Ovary (tissue), 9 donors: ENCODE measurements around the gene OSBPL9. TPM values are rescaled to one million over a fixed set of nuclear protein-coding genes. Genes with fewer than 3 reads are reported as not detected.

Experiments
- DNase-seq, 5 donors: peaks; one replicate each; pipeline ENCODE4 v3.0.0-alpha.2; 2019 to 2020
- H3K27ac ChIP-seq, 2 donors: fragments of 200-600 bp; one replicate each; pipeline versions ENCODE4 v1.5.1 to v1.8.0; 2019 to 2022
- H3K27me3 ChIP-seq: fragments of 200-600 bp; one replicate; pipeline ENCODE4 v1.8.0; 2022
- H3K36me3 ChIP-seq: fragments of 200-600 bp; sonication (generic); one replicate; pipeline ENCODE4 v1.5.1; 2019
- H3K4me1 ChIP-seq: one replicate; pipeline ENCODE4 v1.8.1; 2013; ENCODE audit warnings: mild to moderate bottlenecking, moderate library complexity; ENCODE audit not compliant: insufficient read depth
- H3K4me3 ChIP-seq: fragments of 200-600 bp; sonication (generic); one replicate; pipeline ENCODE4 v1.5.1; 2017
- H3K9me3 ChIP-seq, 2 donors: fragments of 200-600 bp in 1 of 2; sonication (generic) in 1 of 2; one replicate each; pipeline versions ENCODE4 v1.5.1 to v1.8.1; 2013 to 2019; ENCODE audit warnings: mild to moderate bottlenecking in 1 of 2, moderate library complexity in 1 of 2
- CTCF ChIP-seq, 3 donors: fragments of 450-650 bp in 2 of 3; fragments of 200-600 bp in 1 of 3; IDR thresholded peaks; one replicate each; pipeline versions ENCODE4 v1.5.1 to v1.8.0; 2016 to 2022; ENCODE audit warnings: antibody characterized with exemption in 3 of 3, mild to moderate bottlenecking in 1 of 3
- EP300 ChIP-seq: sonication (generic); formaldehyde crosslinking; IDR thresholded peaks from one replicate; pipeline ENCODE4 v1.6.1; 2017; ENCODE audit warnings: antibody characterized with exemption
- POLR2A ChIP-seq: fragments of 450-650 bp; IDR thresholded peaks from one replicate; pipeline ENCODE4 v1.6.1; 2017; ENCODE audit warnings: antibody characterized with exemption, mild to moderate bottlenecking, moderate library complexity
- WGBS, 3 donors: extraction: QIAGEN DNeasy Blood & Tissue Kit in 1 of 3; methylation state at CpG; one replicate each; pipeline versions ENCODE4 v1.1.5 to v1.1.7; 2013 to 2017; 5-methylcytosine and 5-hydroxymethylcytosine counted together
- intact Hi-C, 4 donors: fragments of 100-400 bp; cut with DNase I; formaldehyde crosslinking; loops; one replicate each; pipeline versions ENCODE4 v1.11.0 to v1.15.1; 2022 to 2023
- polyA plus RNA-seq, 2 donors: library from polyadenylated mRNA; stranded (reverse); fragments of 200-250 nt in 1 of 2; fragments of 350-450 nt in 1 of 2; fragmentation: Illumina TruSeq in 1 of 2; extraction: RNeasy Lipid Tissue Mini Kit (QIAGEN cat#74804) in 1 of 2; gene quantifications; one replicate each; pipeline ENCODE4 v1.2.3, GENCODE V29; 2013 to 2014
- total RNA-seq, 7 donors: library from RNA; depleted of rRNA in 2 of 7; stranded (reverse); fragments of >200 nt in 2 of 7; fragmentation: NEBNext Ultra II Directional in 3 of 7; extraction: Animal tissue kit (Norgen Biotek cat#: 25700) in 3 of 7; gene quantifications; one replicate each; pipeline versions ENCODE4 v1.1.0 to v1.2.4, GENCODE V29; 2016 to 2023
- donor health status: DM: no; HTN: no; CAD: no; lungs with moderate emphysema.
- donor health status: DM: no; HTN: no; CAD: no.
- donor health status: Bipolar disorder and iron deficiency.
- donor health status: DM: yes; HTN: yes; CAD: no.
- donor health status: DM: no; HTN: no; CAD: no.
- donor health status: DM: yes; HTN: yes; CAD: no.

The OSBPL9 gene
- total and polyA plus RNA-seq, 9 donors, result 53.1 to 92.4 (median 72.6) TPM

- Histone ChIP-seq H3K36me3 (no peaks in the 10 kb centered on the region), H3K27ac (no peak overlapping the region), H3K4me1 (peaks cover 4% of the 10 kb centered on the region), H3K9me3 (no peaks in the 10 kb centered on the region), H3K27me3 (no peaks in the 10 kb centered on the region), H3K4me3 (no peak overlapping the region)
- 86 to 90% (median 88%) methylated on average over 3 of the region's 3 CpGs for WGBS, 3 donors
- no peak for DNase-seq
- TF ChIP-seq EP300, result no peak
- no peak for TF ChIP-seq CTCF (IDR thresholded peaks at IDR 0.05)
- TF ChIP-seq POLR2A, result no peak
- intact Hi-C loops, result no loop called here
Observed at GRCh38 chr1:51630393-51630792, 13.5 kb downstream of the OSBPL9 start.

DNA sequence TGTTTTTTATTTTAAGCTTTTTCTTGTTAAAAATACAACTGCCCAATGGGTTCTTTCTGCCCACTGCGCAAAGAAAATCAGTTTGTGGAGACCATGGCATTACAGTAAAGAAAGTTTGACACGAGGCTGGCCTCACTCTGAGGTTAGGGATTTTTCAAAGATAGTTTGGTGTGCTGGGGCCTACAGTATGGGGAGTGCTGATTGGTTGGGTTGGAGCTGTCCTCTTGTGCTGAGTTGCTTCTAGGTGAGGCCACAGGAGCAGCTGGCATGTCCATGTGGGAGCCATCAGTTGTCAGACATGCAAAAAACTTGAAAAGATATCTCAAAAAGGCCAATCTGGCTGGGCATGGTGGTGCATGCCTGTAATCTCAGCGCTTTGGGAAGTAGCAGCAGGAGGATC is 14.0 kb downstream of the OSBPL9 start:
- TF ChIP-seq EP300 (no peak), CTCF (IDR thresholded peaks at IDR 0.05) (no peak), POLR2A (no peak)
- WGBS, 3 donors, result 90 to 91% (median 90%) methylated on average over 3 of the region's 3 CpGs

GRCh38 chr1:51631747-51632146 is 14.9 kb downstream of the OSBPL9 start:
- H3K27me3 ChIP-seq, result no peaks in the 10 kb centered on the region
- no peak for DNase-seq
- TF ChIP-seq CTCF (IDR thresholded peaks at IDR 0.05), result no peak
- TF ChIP-seq POLR2A, result no peak
- TF ChIP-seq EP300, result no peak
- intact Hi-C loops, result no loop called here
- no peaks in the 10 kb centered on the region for H3K36me3 ChIP-seq
- H3K9me3 ChIP-seq, result no peaks in the 10 kb centered on the region
- 90 to 92% (median 91%) methylated on average over 1 of the region's 1 CpG for WGBS, 3 donors
- no peak overlapping the region for H3K27ac ChIP-seq
- H3K4me1 ChIP-seq, result peaks cover 7% of the 10 kb centered on the region
- no peak overlapping the region for H3K4me3 ChIP-seq

More for the DNA sequence above, 14.0 kb downstream of the OSBPL9 start:
- no peaks in the 10 kb centered on the region for H3K27me3 ChIP-seq
- H3K27ac ChIP-seq, result no peak overlapping the region
- no peaks in the 10 kb centered on the region for H3K36me3 ChIP-seq
- no peak for DNase-seq
- intact Hi-C loops, result no loop called here
- peaks cover 4% of the 10 kb centered on the region for H3K4me1 ChIP-seq
- no peaks in the 10 kb centered on the region for H3K9me3 ChIP-seq
- H3K4me3 ChIP-seq, result no peak overlapping the region

GRCh38 chr1:51634618-51635017 is 17.7 kb downstream of the OSBPL9 start:
- no peaks in the 10 kb centered on the region for H3K9me3 ChIP-seq
- DNase-seq, result no peak
- H3K27me3 ChIP-seq, result no peaks in the 10 kb centered on the region
- no peak overlapping the region for H3K4me3 ChIP-seq
- intact Hi-C loops, result no loop called here
- H3K36me3 ChIP-seq, result no peaks in the 10 kb centered on the region
- TF ChIP-seq CTCF (IDR thresholded peaks at IDR 0.05) (no peak), EP300 (no peak), POLR2A (no peak)
- 93 to 94% (median 93%) methylated on average over 7 of the region's 7 CpGs for WGBS, 3 donors
- H3K27ac ChIP-seq, result no peak overlapping the region
- peaks cover 13% of the 10 kb centered on the region for H3K4me1 ChIP-seq

- H3K27ac ChIP-seq, result no peak overlapping the region
- 79 to 84% (median 80%) methylated on average over 3 of the region's 3 CpGs for WGBS, 3 donors
- TF ChIP-seq CTCF (IDR thresholded peaks at IDR 0.05) (no peak), POLR2A (no peak), EP300 (no peak)
Observed at GRCh38 chr1:51635615-51636014, 18.7 kb downstream of the OSBPL9 start.

More at GRCh38 chr1:51635615-51636014, 18.7 kb downstream of the OSBPL9 start:
- peaks cover 13% of the 10 kb centered on the region for H3K4me1 ChIP-seq
- no peak for DNase-seq
- H3K9me3 ChIP-seq, result no peaks in the 10 kb centered on the region
- no peaks in the 10 kb centered on the region for H3K36me3 ChIP-seq
- no peak overlapping the region for H3K4me3 ChIP-seq
- H3K27me3 ChIP-seq, result no peaks in the 10 kb centered on the region
- intact Hi-C loops, result no loop called here
